Measurements from ENCODE around the gene MRPS30.

DNA sequence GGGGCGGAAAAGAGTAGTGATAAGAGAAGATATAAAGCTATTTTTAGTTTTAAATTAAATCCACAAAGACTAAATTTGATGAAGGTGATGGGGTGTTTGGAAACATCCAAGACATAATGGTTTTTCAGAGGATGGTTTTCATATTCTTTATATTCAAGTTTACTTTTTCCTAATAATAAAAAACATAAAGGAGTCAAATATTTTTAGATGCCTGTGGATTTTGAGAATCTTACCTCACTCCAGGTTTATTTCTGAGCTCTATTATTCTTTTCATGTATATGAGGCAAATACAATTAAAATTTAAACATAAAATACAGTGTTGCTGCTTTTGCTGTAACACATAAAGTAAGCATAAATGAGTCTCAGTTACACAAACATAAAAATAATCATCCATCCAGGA is 22.2 kb downstream of the MRPS30 start:
- TF ChIP-seq CTCF (IDR thresholded peaks at IDR 0.05), result no peak
- no peak for TF ChIP-seq SIN3A (IDR thresholded peaks at IDR 0.05; ENCODE audit: borderline replicate concordance, insufficient read depth, low read depth, low read length)
- TF ChIP-seq REST (IDR thresholded peaks at IDR 0.05; ENCODE audit: insufficient read depth in 1 of 2, low read depth in 2 of 2, low read length in 1 of 2), result no peak
- TF ChIP-seq POLR2AphosphoS5 (IDR thresholded peaks at IDR 0.05; ENCODE audit: low read depth, low read length), result no peak
- no peak for TF ChIP-seq TCF7L2 (IDR thresholded peaks at IDR 0.05; ENCODE audit: low read depth, low read length)
